ENCODE measurements around the gene UPF3B.

- TF ChIP-seq CTCF (conservative IDR thresholded peaks at IDR 0.05 in 1 of 2, IDR thresholded peaks at IDR 0.05 in 1 of 2; ENCODE audit: low read depth in 1 of 2, low read length in 2 of 2) (no peak), EZH2 (IDR thresholded peaks at IDR 0.05; ENCODE audit: low read length, missing control alignments) (no peak)
These were observed 51.2 kb downstream of the UPF3B start for GRCh38 chrX:119801253-119802221.

Measured in fibroblast of lung (primary cell).